ENCODE results near the gene CES3.

CES3 gene

GRCh38 chr16:66961065-66961744 is at the start of gene CES3:
Gene CES3 (plus strand): TSS chr16:66961266. CDS start chr16:66961308, 42 bp downstream.
- no peaks in the 10 kb centered on the region for H3K27me3 Mint-ChIP-seq (ENCODE audit: low read depth)
- H3K27ac Mint-ChIP-seq, result peak within 1 kb of the TSS; percentile 76
- no peaks in the 10 kb centered on the region for H3K36me3 Mint-ChIP-seq (ENCODE audit: low read depth)
- peak; percentile 70 for DNase-seq (ENCODE audit: low spot score)
- H3K9me3 Mint-ChIP-seq, result no peaks in the 10 kb centered on the region
- H3K4me3 Mint-ChIP-seq, result peak within 1 kb of the TSS; percentile 82
- peaks cover 25% of the 10 kb centered on the region for H3K4me1 Mint-ChIP-seq (ENCODE audit: low read depth)

GRCh38 chr16:66911801-66912200 is 49.3 kb upstream of the CES3 start:
- Mint-ChIP-seq H3K27me3 (ENCODE audit: low read depth) (no peaks in the 10 kb centered on the region), H3K4me3 (no peak overlapping the region), H3K36me3 (ENCODE audit: low read depth) (no peaks in the 10 kb centered on the region), H3K4me1 (ENCODE audit: low read depth) (no peaks in the 10 kb centered on the region), H3K27ac (no peak overlapping the region), H3K9me3 (no peaks in the 10 kb centered on the region)
- no peak for DNase-seq (ENCODE audit: low spot score)

- H3K4me3 Mint-ChIP-seq, result no peak overlapping the region
- no peak overlapping the region for H3K27ac Mint-ChIP-seq
- no peak for DNase-seq (ENCODE audit: low spot score)
- no peaks in the 10 kb centered on the region for H3K4me1 Mint-ChIP-seq (ENCODE audit: low read depth)
- no peaks in the 10 kb centered on the region for H3K27me3 Mint-ChIP-seq (ENCODE audit: low read depth)
- no peaks in the 10 kb centered on the region for H3K36me3 Mint-ChIP-seq (ENCODE audit: low read depth)
- no peaks in the 10 kb centered on the region for H3K9me3 Mint-ChIP-seq
These were observed 48.0 kb upstream of the CES3 start for GRCh38 chr16:66913081-66913480.

- no peaks in the 10 kb centered on the region for H3K9me3 Mint-ChIP-seq
- no peak overlapping the region for H3K27ac Mint-ChIP-seq
- H3K4me3 Mint-ChIP-seq, result no peak overlapping the region
- no peak for DNase-seq (ENCODE audit: low spot score)
- no peaks in the 10 kb centered on the region for H3K27me3 Mint-ChIP-seq (ENCODE audit: low read depth)
- H3K4me1 Mint-ChIP-seq (ENCODE audit: low read depth), result no peaks in the 10 kb centered on the region
- no peaks in the 10 kb centered on the region for H3K36me3 Mint-ChIP-seq (ENCODE audit: low read depth)
These were observed 47.4 kb upstream of the CES3 start for GRCh38 chr16:66913711-66914110.

GRCh38 chr16:66914541-66914940 is 46.5 kb upstream of the CES3 start:
- Mint-ChIP-seq H3K4me3 (no peak overlapping the region), H3K27ac (no peak overlapping the region), H3K4me1 (ENCODE audit: low read depth) (no peaks in the 10 kb centered on the region), H3K36me3 (ENCODE audit: low read depth) (no peaks in the 10 kb centered on the region), H3K27me3 (ENCODE audit: low read depth) (no peaks in the 10 kb centered on the region), H3K9me3 (no peaks in the 10 kb centered on the region)
- DNase-seq (ENCODE audit: low spot score), result no peak

- no peaks in the 10 kb centered on the region for H3K4me1 Mint-ChIP-seq (ENCODE audit: low read depth)
- H3K9me3 Mint-ChIP-seq, result no peaks in the 10 kb centered on the region
- H3K36me3 Mint-ChIP-seq (ENCODE audit: low read depth), result no peaks in the 10 kb centered on the region
- no peak overlapping the region for H3K4me3 Mint-ChIP-seq
- H3K27ac Mint-ChIP-seq, result no peak overlapping the region
- DNase-seq (ENCODE audit: low spot score), result no peak
- H3K27me3 Mint-ChIP-seq (ENCODE audit: low read depth), result peaks cover 4% of the 10 kb centered on the region
These were observed 46.0 kb upstream of the CES3 start for GRCh38 chr16:66915041-66915440.

- H3K4me3 Mint-ChIP-seq, result no peak overlapping the region
- no peaks in the 10 kb centered on the region for H3K9me3 Mint-ChIP-seq
- no peaks in the 10 kb centered on the region for H3K36me3 Mint-ChIP-seq (ENCODE audit: low read depth)
- DNase-seq (ENCODE audit: low spot score), result no peak
- no peak overlapping the region for H3K27ac Mint-ChIP-seq
- peaks cover 14% of the 10 kb centered on the region for H3K27me3 Mint-ChIP-seq (ENCODE audit: low read depth)
- H3K4me1 Mint-ChIP-seq (ENCODE audit: low read depth), result no peaks in the 10 kb centered on the region
These were observed 44.5 kb upstream of the CES3 start for GRCh38 chr16:66916518-66916917.

GRCh38 chr16:66917741-66918140 is 43.3 kb upstream of the CES3 start:
- DNase-seq (ENCODE audit: low spot score), result no peak
- no peaks in the 10 kb centered on the region for H3K36me3 Mint-ChIP-seq (ENCODE audit: low read depth)
- H3K9me3 Mint-ChIP-seq, result no peaks in the 10 kb centered on the region
- no peak overlapping the region for H3K4me3 Mint-ChIP-seq
- no peak overlapping the region for H3K27ac Mint-ChIP-seq
- H3K27me3 Mint-ChIP-seq (ENCODE audit: low read depth), result peaks cover 14% of the 10 kb centered on the region
- no peaks in the 10 kb centered on the region for H3K4me1 Mint-ChIP-seq (ENCODE audit: low read depth)

GRCh38 chr16:66918355-66918754 is 42.7 kb upstream of the CES3 start:
- H3K9me3 Mint-ChIP-seq, result no peaks in the 10 kb centered on the region
- H3K4me1 Mint-ChIP-seq (ENCODE audit: low read depth), result no peaks in the 10 kb centered on the region
- no peak overlapping the region for H3K27ac Mint-ChIP-seq
- H3K4me3 Mint-ChIP-seq, result no peak overlapping the region
- DNase-seq (ENCODE audit: low spot score), result no peak
- H3K27me3 Mint-ChIP-seq (ENCODE audit: low read depth), result peaks cover 15% of the 10 kb centered on the region
- H3K36me3 Mint-ChIP-seq (ENCODE audit: low read depth), result no peaks in the 10 kb centered on the region

GRCh38 chr16:66918803-66919568 is 42.1 kb upstream of the CES3 start, which contains the start of gene CDH16:
Gene CDH16 (minus strand): TSS chr16:66918885. CDS start chr16:66918065, 820 bp downstream.
- Mint-ChIP-seq H3K4me1 (ENCODE audit: low read depth) (peaks cover 2% of the 10 kb centered on the region), H3K27ac (no peak within 1 kb of the TSS), H3K4me3 (no peak within 1 kb of the TSS), H3K36me3 (ENCODE audit: low read depth) (no peaks in the 10 kb centered on the region), H3K9me3 (no peaks in the 10 kb centered on the region), H3K27me3 (ENCODE audit: low read depth) (peaks cover 21% of the 10 kb centered on the region)
- DNase-seq (ENCODE audit: low spot score), result no peak

GRCh38 chr16:66919569-66920298 is 41.3 kb upstream of the CES3 start:
- no peak for DNase-seq (ENCODE audit: low spot score)
- no peak overlapping the region for H3K27ac Mint-ChIP-seq
- no peaks in the 10 kb centered on the region for H3K9me3 Mint-ChIP-seq
- no peaks in the 10 kb centered on the region for H3K36me3 Mint-ChIP-seq (ENCODE audit: low read depth)
- H3K4me1 Mint-ChIP-seq (ENCODE audit: low read depth), result peaks cover 3% of the 10 kb centered on the region
- H3K4me3 Mint-ChIP-seq, result no peak overlapping the region
- peaks cover 24% of the 10 kb centered on the region for H3K27me3 Mint-ChIP-seq (ENCODE audit: low read depth)

GRCh38 chr16:66920299-66920590 is 40.8 kb upstream of the CES3 start:
- Mint-ChIP-seq H3K4me1 (ENCODE audit: low read depth) (peaks cover 3% of the 10 kb centered on the region), H3K36me3 (ENCODE audit: low read depth) (no peaks in the 10 kb centered on the region), H3K9me3 (no peaks in the 10 kb centered on the region), H3K27ac (no peak overlapping the region), H3K4me3 (no peak overlapping the region), H3K27me3 (ENCODE audit: low read depth) (peaks cover 24% of the 10 kb centered on the region)
- DNase-seq (ENCODE audit: low spot score), result no peak

GRCh38 chr16:66920924-66921680 is 40.0 kb upstream of the CES3 start:
- Mint-ChIP-seq H3K9me3 (no peaks in the 10 kb centered on the region), H3K4me1 (ENCODE audit: low read depth) (peaks cover 7% of the 10 kb centered on the region), H3K36me3 (ENCODE audit: low read depth) (no peaks in the 10 kb centered on the region), H3K27ac (no peak overlapping the region), H3K4me3 (no peak overlapping the region), H3K27me3 (ENCODE audit: low read depth) (peaks cover 32% of the 10 kb centered on the region)
- DNase-seq (ENCODE audit: low spot score), result no peak

Measured in T-helper 2 cell treated with Interferon-gamma antibody and Interleukin-4, amounts not matched to agents 5 μg/mL and 100 μg/mL, for 36 hours (primary cell).